K562 (cell line): Measurements from ENCODE around the gene NIFK. TPM values are rescaled to one million over a fixed set of nuclear protein-coding genes. Genes with fewer than 3 reads are reported as not detected.

Source experiments
- ARID4B ChIP-seq: sonication (generic); formaldehyde crosslinking; IDR thresholded peaks from 2 replicates; pipeline ENCODE4 v1.8.0; 2022; ENCODE audit warnings: mild to moderate bottlenecking, missing genetic modification reagents
- CBX3 ChIP-seq, 2 experiments: IDR thresholded peaks; 1 replicate in 1 of 2; 2 replicates in 1 of 2; pipeline ENCODE4 v1.6.1; 2012; ENCODE audit warnings: inconsistent platforms in 2 of 2, low read length in 2 of 2, borderline replicate concordance in 1 of 2, control low read depth in 1 of 2
- EGR1 ChIP-seq: fragments of 450-650 bp; conservative IDR thresholded peaks from 2 replicates; pipeline ENCODE4 v1.6.1; 2017; ENCODE audit warnings: mild to moderate bottlenecking
- GABPB1 ChIP-seq: sonication (generic); formaldehyde crosslinking; IDR thresholded peaks from 2 replicates; pipeline ENCODE4 v1.8.0; 2022; ENCODE audit warnings: mild to moderate bottlenecking, missing genetic modification reagents
- HDAC2 ChIP-seq: fragments of 450-650 bp; IDR thresholded peaks from 2 replicates; pipeline ENCODE4 v1.6.1; 2016; ENCODE audit warnings: mild to moderate bottlenecking
- HEY1 ChIP-seq: fragments of 250-450 bp; sonication (Bioruptor Pico); IDR thresholded peaks from 2 replicates; pipeline ENCODE4 v1.5.0; 2020; ENCODE audit warnings: mild to moderate bottlenecking, moderate library complexity, borderline replicate concordance
- ILK ChIP-seq: fragments of 450-650 bp; IDR thresholded peaks from 2 replicates; pipeline ENCODE4 v1.6.1; 2016; ENCODE audit warnings: missing genetic modification characterization, low read depth, mild to moderate bottlenecking, missing compliant biosample characterization, moderate library complexity, borderline replicate concordance
- KDM5B ChIP-seq: fragments of 200-600 bp; sonication (generic); IDR thresholded peaks from 2 replicates; pipeline ENCODE4 v1.6.1; 2012; ENCODE audit warnings: low read depth, mild to moderate bottlenecking, moderate library complexity, low read length, control low read depth, inconsistent platforms; ENCODE audit not compliant: insufficient replicate concordance
- KLF1 ChIP-seq: fragments of 450-650 bp; IDR thresholded peaks from 2 replicates; pipeline ENCODE4 v1.6.1; 2016; ENCODE audit warnings: missing genetic modification characterization, missing compliant biosample characterization
- LCOR ChIP-seq: sonication (generic); formaldehyde crosslinking; IDR thresholded peaks from 2 replicates; pipeline ENCODE4 v1.8.0; 2022; ENCODE audit warnings: mild to moderate bottlenecking, missing genetic modification reagents
- MLX ChIP-seq, 2 experiments: fragments of 450-650 bp in 1 of 2; sonication (generic) in 1 of 2; formaldehyde crosslinking; conservative IDR thresholded peaks; 2 replicates each; pipeline versions ENCODE4 v1.4.0 to v1.8.1; 2020 to 2022; ENCODE audit warnings: mild to moderate bottlenecking in 1 of 2, missing genetic modification reagents in 1 of 2
- RFX1 ChIP-seq: fragments of 450-650 bp; IDR thresholded peaks from 2 replicates; pipeline ENCODE4 v1.6.1; 2016; ENCODE audit warnings: mild to moderate bottlenecking, moderate library complexity
- SFPQ ChIP-seq: fragments of 200-400 bp; formaldehyde crosslinking; IDR thresholded peaks from 2 replicates; pipeline ENCODE4 v1.6.1; 2017; ENCODE audit warnings: mild to moderate bottlenecking, low read depth, low read length, moderate library complexity
- SMAD4 ChIP-seq: fragments of 250-450 bp; sonication (Bioruptor Pico); conservative IDR thresholded peaks from 2 replicates; pipeline ENCODE4 v1.8.0; 2021; ENCODE audit warnings: inconsistent platforms, mild to moderate bottlenecking, moderate library complexity
- ZBTB1 ChIP-seq: sonication (generic); formaldehyde crosslinking; IDR thresholded peaks from 2 replicates; pipeline ENCODE4 v1.8.1; 2023; ENCODE audit warnings: missing genetic modification reagents, low read depth, mild to moderate bottlenecking, borderline replicate concordance
- ZBTB7A ChIP-seq: IDR thresholded peaks from 2 replicates; pipeline ENCODE4 v1.6.1; 2011; ENCODE audit warnings: low read depth, mild to moderate bottlenecking, low read length, moderate library complexity, borderline replicate concordance; ENCODE audit not compliant: control insufficient read depth
- polyA plus RNA-seq, 8 experiments: library from polyadenylated mRNA; depleted of rRNA in 4 of 8; stranded (reverse) in 5 of 8; unstranded in 3 of 8; fragments of >200 nt; fragmentation: Nextera tagmentation in 2 of 8; fragmentation: Illumina TruSeq in 1 of 8; extraction: Ambion mirVana in 2 of 8; extraction: Trizol in 1 of 8; gene quantifications; 2 replicates each; pipeline versions ENCODE4 v1.2.1 to v1.2.3, GENCODE V29; 2011 to 2014; ENCODE audit warnings: inconsistent platforms in 1 of 8, missing spikeins in 1 of 8
- total RNA-seq, 7 experiments: library from RNA; depleted of rRNA in 6 of 7; stranded (reverse); fragments of >200 nt in 6 of 7; fragmentation: Illumina TruSeq in 2 of 7; extraction: Trizol in 2 of 7; gene quantifications; 2 replicates each; pipeline versions ENCODE4 v1.2.1 to v1.2.3, GENCODE V29; 2011 to 2021; ENCODE audit warnings: low replicate concordance in 1 of 7
- TF ChIP-seq, protein P1 (sequence below): sonication (generic); formaldehyde crosslinking; IDR thresholded peaks from 2 replicates; pipeline ENCODE4 v1.8.1; 2023; ENCODE audit warnings: mild to moderate bottlenecking, missing genetic modification reagents

NIFK gene
- total and polyA plus RNA-seq, 9 of the 15 experiments (the other 6 are each of a cell fraction or from before 2014, with no cell fraction given) = 60.2 to 426 (median 183) TPM

DNA sequence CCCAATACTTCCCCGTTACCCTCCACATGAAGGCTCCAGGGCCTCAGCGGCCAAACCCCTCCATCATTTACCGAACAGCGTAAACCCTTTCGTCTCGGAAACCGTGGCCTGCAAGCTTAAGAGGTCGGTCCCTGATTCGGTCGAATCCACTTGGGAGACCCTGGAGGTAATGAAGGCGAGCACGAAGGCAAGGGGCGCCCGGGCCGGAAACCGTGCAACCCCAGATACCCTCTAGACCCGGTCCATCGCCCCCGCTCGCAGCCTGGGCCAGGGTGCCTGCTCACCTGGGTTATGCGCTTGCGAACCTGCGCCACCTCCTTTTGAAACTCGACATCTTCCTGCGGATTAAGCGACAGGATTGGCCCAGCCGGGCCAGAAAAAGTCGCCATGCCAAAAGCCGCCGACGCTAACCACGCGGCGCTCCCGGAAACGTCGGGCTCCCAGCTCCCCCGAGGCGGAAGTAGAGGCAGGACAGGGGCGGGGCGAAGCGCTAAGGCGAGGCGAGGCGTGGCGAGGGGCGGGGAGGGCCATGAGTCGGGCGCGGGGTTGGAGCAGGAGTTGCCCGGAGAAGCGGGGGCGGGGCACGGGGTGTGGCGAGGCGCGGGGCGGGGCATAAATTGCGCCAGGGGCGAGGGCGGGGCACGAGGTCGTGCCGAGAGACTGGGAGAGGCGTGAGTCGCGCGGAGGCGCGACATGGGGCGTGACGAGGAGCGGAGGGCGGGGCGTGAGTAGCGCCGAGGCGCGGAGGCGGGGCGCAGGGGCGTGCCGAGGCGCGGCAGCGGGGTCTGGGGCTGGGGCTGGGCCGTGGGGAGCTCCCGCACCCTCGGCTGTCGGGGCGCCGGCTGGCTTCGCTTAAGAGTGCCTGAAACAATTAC, at the start of gene NIFK (continued):
- TF ChIP-seq CBX3 (IDR thresholded peaks at IDR 0.05; ENCODE audit: borderline replicate concordance in 1 of 2, low read length in 2 of 2) (no peak; a peak in 1 of 3 replicates), ZBTB7A (peak; percentile 80; the same call in 1 of the 2 replicates), RFX1 (peak; percentile 37; the same call in 1 of the 2 replicates), MLX (CRISPR knock-in tag; conservative IDR thresholded peaks at IDR 0.05) (no peak), EGR1 (peak; percentile 67), HDAC2 (peak; percentile 85), ARID4B (peak; percentile 60), ILK (no peak), SFPQ (no peak), KLF1 (no peak), HEY1 (no peak), ZBTB1 (0 out of 2 replicates have a peak, but pooled peaks have one; percentile 35), GABPB1 (peak; percentile 91), SMAD4 (CRISPR knock-in tag) (no peak; the same call in 1 of the 2 replicates), KDM5B (peak; percentile 89), LCOR (CRISPR knock-in tag) (peak; percentile 91; the same call in 1 of the 2 replicates)
- TF ChIP-seq, protein P1, sequence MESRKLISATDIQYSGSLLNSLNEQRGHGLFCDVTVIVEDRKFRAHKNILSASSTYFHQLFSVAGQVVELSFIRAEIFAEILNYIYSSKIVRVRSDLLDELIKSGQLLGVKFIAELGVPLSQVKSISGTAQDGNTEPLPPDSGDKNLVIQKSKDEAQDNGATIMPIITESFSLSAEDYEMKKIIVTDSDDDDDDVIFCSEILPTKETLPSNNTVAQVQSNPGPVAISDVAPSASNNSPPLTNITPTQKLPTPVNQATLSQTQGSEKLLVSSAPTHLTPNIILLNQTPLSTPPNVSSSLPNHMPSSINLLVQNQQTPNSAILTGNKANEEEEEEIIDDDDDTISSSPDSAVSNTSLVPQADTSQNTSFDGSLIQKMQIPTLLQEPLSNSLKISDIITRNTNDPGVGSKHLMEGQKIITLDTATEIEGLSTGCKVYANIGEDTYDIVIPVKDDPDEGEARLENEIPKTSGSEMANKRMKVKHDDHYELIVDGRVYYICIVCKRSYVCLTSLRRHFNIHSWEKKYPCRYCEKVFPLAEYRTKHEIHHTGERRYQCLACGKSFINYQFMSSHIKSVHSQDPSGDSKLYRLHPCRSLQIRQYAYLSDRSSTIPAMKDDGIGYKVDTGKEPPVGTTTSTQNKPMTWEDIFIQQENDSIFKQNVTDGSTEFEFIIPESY = no peak
